Tibial nerve (tissue), 4 donors: ENCODE results near the gene SUN5. TPM values are rescaled to one million over a fixed set of nuclear protein-coding genes. Genes with fewer than 3 reads are reported as not detected.
A peak's percentile ranks its signal among the peaks of the same experiment; 100 is the strongest.

Source experiments
- DNase-seq, 2 donors: peaks; one replicate each; pipeline ENCODE4 v3.0.0-alpha.2; 2019; ENCODE audit warnings: low spot score in 2 of 2
- H3K27ac ChIP-seq, 4 donors: fragments of 200-600 bp; sonication (generic) in 3 of 4; one replicate each; pipeline ENCODE4 v1.5.1; 2017 to 2019; ENCODE audit warnings: mild to moderate bottlenecking in 1 of 4
- H3K27me3 ChIP-seq, 2 donors: fragments of 200-600 bp; sonication (generic) in 1 of 2; one replicate each; pipeline versions ENCODE4 v1.5.1 to v1.6.0; 2017 to 2019
- H3K36me3 ChIP-seq, 3 donors: fragments of 200-600 bp; sonication (generic); one replicate each; pipeline ENCODE4 v1.5.1; 2018 to 2019
- H3K4me1 ChIP-seq, 4 donors: fragments of 200-600 bp; sonication (generic) in 3 of 4; one replicate each; pipeline ENCODE4 v1.5.1; 2017 to 2019
- H3K4me3 ChIP-seq, 4 donors: fragments of 200-600 bp; sonication (generic) in 3 of 4; one replicate each; pipeline ENCODE4 v1.5.1; 2017 to 2019; ENCODE audit warnings: mild to moderate bottlenecking in 1 of 4, moderate library complexity in 1 of 4
- H3K9me3 ChIP-seq, 4 donors: fragments of 200-600 bp; sonication (generic) in 3 of 4; one replicate each; pipeline ENCODE4 v1.5.1; 2017 to 2019
- EP300 ChIP-seq, 2 donors: sonication (generic); formaldehyde crosslinking; IDR thresholded peaks; one replicate each; pipeline ENCODE4 v1.6.1; 2017; ENCODE audit warnings: antibody characterized with exemption in 2 of 2, mild to moderate bottlenecking in 1 of 2
- POLR2A ChIP-seq, 2 donors: fragments of 450-650 bp; IDR thresholded peaks; one replicate each; pipeline ENCODE4 v1.6.1; 2017; ENCODE audit warnings: antibody characterized with exemption in 2 of 2, mild to moderate bottlenecking in 2 of 2, moderate library complexity in 2 of 2
- WGBS, 2 donors: methylation state at CpG; one replicate each; pipeline ENCODE4 v1.1.5; 2018; 5-methylcytosine and 5-hydroxymethylcytosine counted together
- total RNA-seq, 4 donors: library from RNA; depleted of rRNA; stranded (reverse); fragments of >200 nt; gene quantifications; one replicate each; pipeline ENCODE4 v1.1.0, GENCODE V29; 2016
- TF ChIP-seq, protein P1 (sequence below), 5 experiments: fragments of 200-600 bp in 3 of 5; fragments of 450-650 bp in 2 of 5; sonication (generic) in 3 of 5; IDR thresholded peaks; one replicate each; pipeline ENCODE4 v1.5.1; 2016 to 2019; ENCODE audit warnings: antibody characterized with exemption in 5 of 5, mild to moderate bottlenecking in 3 of 5, moderate library complexity in 2 of 5

SUN5 gene
- total RNA-seq, 4 donors from 2014 or later, result not detected

DNA sequence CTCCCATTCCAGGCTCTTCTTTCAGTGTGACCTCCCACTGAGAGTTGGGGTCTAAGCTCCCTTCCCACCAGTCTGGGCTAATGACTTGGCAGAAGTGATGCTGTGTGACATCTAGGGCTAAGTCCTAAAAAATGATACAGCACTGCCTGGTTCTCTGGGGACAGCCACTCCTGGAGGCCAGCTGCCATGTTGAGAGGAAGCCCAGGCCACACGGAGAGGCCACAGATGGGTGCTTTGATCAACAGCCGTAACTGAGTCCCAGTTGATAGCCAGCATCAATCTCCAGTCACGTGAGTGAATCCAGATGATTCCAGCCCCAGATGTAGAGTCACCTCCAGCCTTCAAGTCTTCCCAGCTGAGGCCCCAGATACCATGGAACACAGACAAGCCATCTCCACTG is 13.8 kb downstream of the SUN5 start:
- H3K36me3 ChIP-seq, result no peaks in the 10 kb centered on the region
- H3K27ac ChIP-seq, result no peak overlapping the region
- 77 to 80% methylated on average over 3 of the region's 3 CpGs for WGBS, 2 donors
- peaks cover 0 to 4% (median 0%) of the 10 kb centered on the region in 4 donors for H3K4me1 ChIP-seq
- H3K27me3 ChIP-seq, result no peaks in the 10 kb centered on the region
- peaks cover 0 to 2% (median 0%) of the 10 kb centered on the region in 4 donors for H3K9me3 ChIP-seq
- no peak for DNase-seq
- H3K4me3 ChIP-seq, result no peak overlapping the region
- no peak for TF ChIP-seq EP300 (IDR thresholded peaks at IDR 0.05)

DNA sequence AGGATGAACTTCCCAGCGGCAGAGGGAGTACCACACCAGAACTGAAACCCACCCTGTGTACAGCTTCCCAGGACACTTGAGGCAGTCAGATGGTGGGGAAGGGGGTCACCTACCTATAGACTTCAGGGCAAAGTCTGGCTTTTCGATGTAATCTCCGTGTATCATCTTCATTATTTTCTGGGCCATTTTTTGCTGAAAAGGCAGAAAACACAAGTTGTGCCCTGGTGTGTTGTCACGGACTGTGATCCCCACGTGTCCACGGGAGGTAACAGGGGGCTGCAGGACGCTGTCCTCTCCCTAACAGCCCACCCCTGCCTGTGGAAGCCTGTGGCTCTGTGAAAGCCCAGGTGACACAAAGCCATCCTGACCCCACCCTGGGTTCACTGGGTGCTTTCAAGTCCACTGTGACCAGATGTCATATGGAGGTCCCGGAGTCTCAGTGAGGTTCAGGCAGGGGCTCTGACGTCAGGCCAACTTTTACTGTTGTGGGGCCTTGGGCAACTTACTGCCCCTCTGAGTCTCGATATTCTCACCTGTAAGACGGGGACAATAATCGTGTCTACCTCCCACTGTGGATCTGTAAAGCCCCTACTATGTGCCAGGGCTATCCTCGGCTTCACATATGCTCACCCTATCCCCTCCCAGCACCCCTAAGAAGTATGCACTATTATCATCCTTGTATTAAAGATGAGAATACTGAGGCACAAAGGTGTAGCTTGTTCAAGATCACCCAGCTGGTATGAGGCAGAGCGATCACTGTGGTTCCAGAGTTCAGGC is 14.5 kb downstream of the SUN5 start:
- 81 to 83% methylated on average over 14 of the region's 14 CpGs for WGBS, 2 donors
- Histone ChIP-seq H3K27ac (no peak overlapping the region), H3K36me3 (no peaks in the 10 kb centered on the region), H3K4me3 (no peak overlapping the region), H3K9me3 (no peaks in the 10 kb centered on the region), H3K27me3 (no peaks in the 10 kb centered on the region), H3K4me1 (peaks cover 0 to 11% (median 2%) of the 10 kb centered on the region in 4 donors)
- TF ChIP-seq, protein P1, sequence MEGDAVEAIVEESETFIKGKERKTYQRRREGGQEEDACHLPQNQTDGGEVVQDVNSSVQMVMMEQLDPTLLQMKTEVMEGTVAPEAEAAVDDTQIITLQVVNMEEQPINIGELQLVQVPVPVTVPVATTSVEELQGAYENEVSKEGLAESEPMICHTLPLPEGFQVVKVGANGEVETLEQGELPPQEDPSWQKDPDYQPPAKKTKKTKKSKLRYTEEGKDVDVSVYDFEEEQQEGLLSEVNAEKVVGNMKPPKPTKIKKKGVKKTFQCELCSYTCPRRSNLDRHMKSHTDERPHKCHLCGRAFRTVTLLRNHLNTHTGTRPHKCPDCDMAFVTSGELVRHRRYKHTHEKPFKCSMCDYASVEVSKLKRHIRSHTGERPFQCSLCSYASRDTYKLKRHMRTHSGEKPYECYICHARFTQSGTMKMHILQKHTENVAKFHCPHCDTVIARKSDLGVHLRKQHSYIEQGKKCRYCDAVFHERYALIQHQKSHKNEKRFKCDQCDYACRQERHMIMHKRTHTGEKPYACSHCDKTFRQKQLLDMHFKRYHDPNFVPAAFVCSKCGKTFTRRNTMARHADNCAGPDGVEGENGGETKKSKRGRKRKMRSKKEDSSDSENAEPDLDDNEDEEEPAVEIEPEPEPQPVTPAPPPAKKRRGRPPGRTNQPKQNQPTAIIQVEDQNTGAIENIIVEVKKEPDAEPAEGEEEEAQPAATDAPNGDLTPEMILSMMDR (IDR thresholded peaks at IDR 0.05), result no peak
- TF ChIP-seq EP300 (IDR thresholded peaks at IDR 0.05), result no peak
- no peak for TF ChIP-seq POLR2A (IDR thresholded peaks at IDR 0.05)
- no peak for DNase-seq

DNA sequence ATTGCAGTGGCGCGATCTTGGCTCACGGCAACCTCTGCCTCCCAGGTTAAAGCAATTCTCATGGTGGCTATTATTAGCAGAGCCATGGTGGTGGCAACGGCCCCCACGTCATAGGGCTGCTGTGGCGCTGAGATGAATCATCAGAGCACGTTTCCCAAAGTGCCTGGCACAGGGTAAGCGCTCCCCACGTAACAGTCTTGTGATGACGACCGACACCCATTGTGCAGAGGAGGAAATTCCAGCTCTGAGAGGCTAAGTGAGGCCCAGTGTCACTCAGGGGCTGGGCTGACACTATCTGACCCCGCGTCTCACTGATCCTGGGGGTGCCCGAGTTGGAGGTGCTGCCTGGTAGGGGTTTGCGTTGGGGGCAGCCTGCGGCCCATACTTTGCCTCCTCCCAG is 16.2 kb downstream of the SUN5 start:
- peaks cover 0 to 28% (median 10%) of the 10 kb centered on the region in 4 donors for H3K4me1 ChIP-seq

DNA sequence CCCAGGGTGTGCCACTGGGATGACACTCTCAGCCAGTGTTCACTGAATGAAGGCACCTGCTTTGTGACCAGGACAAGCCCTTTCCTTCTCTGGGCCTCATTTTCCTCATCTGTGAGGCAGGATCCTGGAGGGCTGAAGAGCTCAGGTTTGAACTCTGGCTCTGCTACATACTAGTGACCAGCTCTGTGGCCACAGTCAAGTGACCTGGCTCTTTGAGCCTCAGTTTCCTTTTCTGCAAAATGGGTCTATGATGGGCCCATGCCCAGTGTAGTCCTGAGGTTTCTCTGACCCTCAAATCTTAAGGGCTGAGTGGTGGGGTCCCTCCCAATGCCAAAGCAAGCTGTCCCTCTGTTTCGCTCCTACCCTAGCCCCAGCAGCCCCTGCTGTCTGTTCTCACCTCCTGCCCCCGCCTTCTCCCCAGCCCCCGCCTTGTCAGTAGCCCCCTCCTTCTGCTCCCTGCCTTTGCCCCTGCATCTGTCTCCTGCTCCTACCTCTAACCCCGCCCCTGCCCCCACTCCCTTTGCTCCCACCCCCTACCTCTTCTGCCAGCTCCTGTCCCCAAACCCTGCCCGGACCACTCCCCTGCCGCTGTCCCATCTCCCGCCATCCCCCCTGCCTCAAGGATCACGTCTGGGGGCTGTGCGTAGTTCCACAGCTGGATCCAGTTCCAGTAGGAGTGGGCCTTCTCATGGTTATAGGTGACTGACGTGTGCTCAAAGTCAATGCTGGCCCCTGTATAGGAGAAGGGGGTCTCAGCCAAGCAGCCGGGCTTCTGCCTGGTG is 17.0 kb downstream of the SUN5 start:
- peaks cover 0 to 36% (median 13%) of the 10 kb centered on the region in 4 donors for H3K4me1 ChIP-seq
- no peaks in the 10 kb centered on the region for H3K27me3 ChIP-seq
- TF ChIP-seq, protein P1 (IDR thresholded peaks at IDR 0.05), result no peak
- TF ChIP-seq EP300 (IDR thresholded peaks at IDR 0.05) (no peak), POLR2A (IDR thresholded peaks at IDR 0.05) (no peak)
- no peak overlapping the region for H3K4me3 ChIP-seq
- WGBS, 2 donors, result 85 to 87% methylated on average over 10 to 11 of the region's 11 CpGs
- H3K27ac ChIP-seq, result no peak overlapping the region
- no peaks in the 10 kb centered on the region for H3K36me3 ChIP-seq
- no peak for DNase-seq
- no peaks in the 10 kb centered on the region for H3K9me3 ChIP-seq

More for the DNA sequence above, 16.2 kb downstream of the SUN5 start:
- H3K4me3 ChIP-seq, result no peak overlapping the region
- H3K36me3 ChIP-seq, result no peaks in the 10 kb centered on the region
- H3K27ac ChIP-seq, result no peak overlapping the region
- TF ChIP-seq EP300 (IDR thresholded peaks at IDR 0.05) (no peak), POLR2A (IDR thresholded peaks at IDR 0.05) (no peak)
- TF ChIP-seq, protein P1 (IDR thresholded peaks at IDR 0.05), result no peak
- no peaks in the 10 kb centered on the region for H3K9me3 ChIP-seq
- WGBS, 2 donors, result 63 to 64% methylated on average over 10 to 16 of the region's 16 CpGs
- no peaks in the 10 kb centered on the region for H3K27me3 ChIP-seq
- no peak for DNase-seq

DNA sequence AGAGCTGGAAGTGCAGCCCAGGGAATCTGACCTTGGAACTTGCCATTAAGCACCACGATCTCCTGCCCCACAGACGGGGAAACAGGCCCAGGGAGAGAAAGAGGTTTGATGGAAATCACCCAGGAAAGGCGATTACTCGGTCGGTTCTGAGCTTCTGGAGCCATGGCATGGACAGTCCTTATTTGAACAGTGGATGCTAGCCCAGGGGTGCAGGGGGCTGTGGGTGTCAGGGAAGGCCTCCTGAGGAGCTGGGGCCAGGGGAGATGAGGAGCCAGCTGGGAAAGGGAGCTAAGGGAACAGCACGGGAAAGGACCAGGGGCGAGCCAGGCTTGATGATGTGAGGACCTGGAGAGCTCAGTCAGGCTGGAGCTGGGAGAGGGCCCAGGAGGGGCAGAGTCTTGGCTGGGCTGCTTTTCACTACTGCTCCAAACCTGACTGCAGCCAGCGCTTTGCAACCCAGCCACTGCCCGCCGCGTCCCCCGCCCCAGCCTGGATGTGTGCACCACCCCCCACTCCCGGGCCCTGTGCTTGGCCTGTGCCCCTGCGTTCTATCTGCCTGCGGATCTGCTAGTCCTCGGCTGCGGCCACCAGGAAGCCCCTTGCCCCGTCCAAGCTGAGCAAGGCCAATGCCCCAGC is 17.8 kb downstream of the SUN5 start:
- H3K36me3 ChIP-seq, result no peaks in the 10 kb centered on the region
- H3K4me1 ChIP-seq, result peaks cover 0 to 41% (median 13%) of the 10 kb centered on the region in 4 donors
- no peaks in the 10 kb centered on the region for H3K9me3 ChIP-seq
- DNase-seq, result no peak
- no peaks in the 10 kb centered on the region for H3K27me3 ChIP-seq
- H3K27ac ChIP-seq, result peak overlapping the region in 1 of 4 donors; percentile 20
- H3K4me3 ChIP-seq, result no peak overlapping the region
- no peak for TF ChIP-seq EP300 (IDR thresholded peaks at IDR 0.05)
- 74 to 77% methylated on average over 14 to 18 of the region's 18 CpGs for WGBS, 2 donors
